SH-SY5Y (cell line): ENCODE measurements around the gene KCNAB1.

Experiments
- GATA2 ChIP-seq: IDR thresholded peaks from 2 replicates; pipeline ENCODE4 v1.6.1; 2011; ENCODE audit warnings: mild to moderate bottlenecking, low read depth, low read length
- GATA3 ChIP-seq: IDR thresholded peaks from 2 replicates; pipeline ENCODE4 v1.6.1; 2011; ENCODE audit warnings: low read depth, mild to moderate bottlenecking, low read length, moderate library complexity

KCNAB1 gene

DNA sequence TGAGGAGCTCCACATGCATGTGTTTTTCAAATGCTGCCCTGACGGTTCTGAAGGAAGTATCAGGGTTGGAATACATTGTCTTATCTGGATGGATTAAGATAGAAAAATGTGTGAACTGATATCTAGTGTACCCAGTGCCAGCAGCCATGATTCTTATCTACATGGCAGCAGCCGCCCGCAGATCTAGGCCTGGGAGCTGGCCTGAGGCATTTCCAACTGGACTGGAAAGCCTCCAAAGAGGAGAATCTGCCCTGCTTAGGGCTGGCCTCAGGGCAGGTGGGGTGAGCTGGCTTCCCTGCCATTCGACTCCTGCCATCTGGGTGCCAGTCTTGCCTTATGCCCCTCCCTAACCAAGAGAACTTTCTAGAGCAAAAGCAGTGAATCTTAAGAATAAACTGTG lies 308.7 kb downstream of the KCNAB1 start:
- TF ChIP-seq GATA2: peak; percentile 84
- peak; percentile 71 for TF ChIP-seq GATA3

DNA sequence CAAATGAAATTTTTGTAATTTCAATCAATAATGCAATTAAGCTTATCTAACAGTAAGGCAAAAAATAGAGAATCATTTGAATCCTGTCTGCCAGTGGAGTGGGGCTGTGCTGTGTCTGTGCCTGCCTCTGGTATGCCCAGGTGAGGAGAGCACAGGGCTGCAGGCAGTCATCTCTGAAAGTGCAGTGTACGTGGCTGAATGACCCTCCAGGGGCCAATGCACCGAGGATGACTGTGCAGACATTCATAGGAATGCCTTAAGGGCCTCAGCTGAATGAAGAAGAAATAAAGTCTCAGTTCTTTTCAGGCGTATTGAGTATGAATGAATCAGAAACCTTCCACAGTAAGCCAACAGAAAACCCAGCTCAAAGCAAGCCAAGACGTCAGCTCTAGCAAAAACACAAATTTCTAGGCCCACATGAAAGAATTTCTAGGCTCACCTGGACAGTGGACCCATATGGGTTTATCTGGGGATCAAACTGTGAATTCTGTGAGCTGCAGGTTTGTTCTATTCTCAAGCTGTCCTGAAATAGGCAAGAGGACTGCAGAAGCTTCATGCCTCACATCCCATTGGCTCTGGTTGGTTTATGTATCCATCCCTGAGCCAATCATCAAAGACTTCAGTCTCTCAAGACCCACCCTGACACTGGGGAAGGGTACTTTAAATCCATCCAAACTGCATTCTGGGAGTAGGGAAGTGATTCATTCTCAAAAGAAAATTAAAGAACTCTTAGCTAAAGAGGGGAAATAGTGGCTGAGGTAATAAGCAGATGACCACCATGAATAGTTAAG lies 311.2 kb downstream of the KCNAB1 start:
- TF ChIP-seq GATA2 (no peak), GATA3 (no peak)

DNA sequence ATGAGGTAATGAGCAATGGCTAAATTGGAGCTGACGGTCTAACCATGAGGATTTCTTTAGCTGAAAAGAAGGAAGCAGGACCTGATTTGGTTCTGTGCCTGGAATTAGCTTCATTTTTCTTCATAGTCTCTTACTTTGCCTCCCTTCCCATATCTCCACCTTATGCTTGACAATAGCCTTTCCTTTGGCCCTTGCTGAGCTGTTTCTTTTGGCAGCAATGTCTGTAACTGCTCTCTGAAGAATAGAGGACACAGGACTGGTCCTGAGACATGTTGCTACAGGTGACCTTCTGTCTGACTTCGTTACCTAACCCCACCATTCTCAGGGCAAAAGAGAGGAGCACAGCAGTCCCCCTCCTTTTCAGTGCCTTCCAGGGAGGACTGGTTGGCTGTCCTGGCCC lies 312.2 kb downstream of the KCNAB1 start:
- no peak for TF ChIP-seq GATA3
- no peak for TF ChIP-seq GATA2

DNA sequence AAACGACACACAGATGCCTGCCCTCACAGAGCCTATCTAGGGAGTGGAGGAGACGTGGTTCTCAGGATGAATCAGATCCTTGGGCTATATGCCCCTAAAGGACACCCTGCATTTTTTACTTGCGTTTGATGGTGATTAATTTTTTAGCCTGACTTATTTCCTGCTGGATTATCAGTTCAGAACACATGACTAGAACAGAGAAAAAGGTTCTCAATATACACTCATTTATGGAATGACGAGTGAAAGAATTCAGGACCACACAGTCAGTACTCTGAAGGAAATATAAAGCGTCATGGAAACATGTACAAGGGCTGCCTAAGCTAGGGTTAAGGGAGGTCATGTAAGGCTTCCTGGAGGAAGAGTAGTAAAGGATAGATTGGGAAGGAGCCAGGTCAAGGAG lies 312.8 kb downstream of the KCNAB1 start:
- TF ChIP-seq GATA2: no peak

DNA sequence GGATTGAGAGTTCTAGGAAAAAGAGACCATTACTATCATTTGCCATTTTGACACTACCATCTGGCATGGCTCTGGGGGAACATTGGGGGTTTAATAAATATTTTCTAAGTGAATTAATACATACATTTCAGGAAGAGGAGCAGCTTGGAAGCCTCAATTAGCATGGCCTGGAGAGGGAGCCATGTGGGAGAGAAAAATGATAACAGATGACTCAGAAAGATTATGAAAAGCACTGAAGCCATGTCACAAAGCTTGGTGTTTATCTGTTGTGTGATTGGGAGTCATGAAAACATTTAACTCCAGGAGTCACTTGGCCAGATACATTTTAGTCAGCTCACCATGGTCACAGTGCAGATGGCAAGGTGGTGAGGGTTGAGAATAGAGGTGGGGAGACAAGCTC lies 313.5 kb downstream of the KCNAB1 start:
- peak; percentile 58; the same call in 1 of the 2 replicates for TF ChIP-seq GATA2
- TF ChIP-seq GATA3: 0 out of 2 replicates have a peak, but pooled peaks have one; percentile 35

DNA sequence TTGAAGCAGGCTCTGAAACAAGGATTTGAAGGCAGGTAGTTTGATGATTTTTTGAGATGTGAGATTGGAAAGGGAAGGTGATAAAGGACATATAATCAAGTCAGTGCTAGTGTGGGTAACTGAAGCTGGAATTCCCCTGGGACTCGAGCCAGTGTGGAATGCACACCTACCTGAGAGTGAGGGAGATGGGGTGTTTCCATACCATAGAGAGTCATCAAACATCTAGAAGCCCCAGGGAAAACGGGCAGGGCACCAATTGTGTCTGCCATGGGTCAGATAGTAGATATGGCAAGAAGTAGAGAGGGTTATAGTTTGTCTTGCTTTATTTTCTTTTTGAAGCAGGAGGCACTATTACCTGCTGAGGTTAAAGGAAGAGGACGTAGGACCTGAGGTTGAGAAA lies 314.5 kb downstream of the KCNAB1 start:
- TF ChIP-seq GATA2: no peak
- no peak for TF ChIP-seq GATA3

DNA sequence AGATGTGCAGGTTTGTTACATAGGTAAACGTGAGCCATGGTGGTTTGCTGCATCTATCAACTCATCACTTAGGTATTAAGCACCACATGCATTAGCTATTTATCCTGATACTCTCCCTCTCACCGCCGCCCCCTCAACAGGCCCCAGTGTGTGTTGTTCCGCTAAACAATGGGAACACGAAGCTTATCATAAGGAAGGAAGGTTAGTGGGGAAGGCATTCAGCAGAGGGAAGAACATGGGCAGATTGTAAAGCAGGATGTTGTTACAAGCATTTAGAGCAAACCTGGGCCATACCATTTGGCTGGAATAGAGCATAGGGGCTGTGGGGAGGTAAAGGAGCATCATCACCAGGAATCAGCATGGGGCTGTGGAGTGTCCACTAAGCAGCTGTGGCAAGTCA lies 322.7 kb downstream of the KCNAB1 start:
- TF ChIP-seq GATA3: no peak
- TF ChIP-seq GATA2: no peak

DNA sequence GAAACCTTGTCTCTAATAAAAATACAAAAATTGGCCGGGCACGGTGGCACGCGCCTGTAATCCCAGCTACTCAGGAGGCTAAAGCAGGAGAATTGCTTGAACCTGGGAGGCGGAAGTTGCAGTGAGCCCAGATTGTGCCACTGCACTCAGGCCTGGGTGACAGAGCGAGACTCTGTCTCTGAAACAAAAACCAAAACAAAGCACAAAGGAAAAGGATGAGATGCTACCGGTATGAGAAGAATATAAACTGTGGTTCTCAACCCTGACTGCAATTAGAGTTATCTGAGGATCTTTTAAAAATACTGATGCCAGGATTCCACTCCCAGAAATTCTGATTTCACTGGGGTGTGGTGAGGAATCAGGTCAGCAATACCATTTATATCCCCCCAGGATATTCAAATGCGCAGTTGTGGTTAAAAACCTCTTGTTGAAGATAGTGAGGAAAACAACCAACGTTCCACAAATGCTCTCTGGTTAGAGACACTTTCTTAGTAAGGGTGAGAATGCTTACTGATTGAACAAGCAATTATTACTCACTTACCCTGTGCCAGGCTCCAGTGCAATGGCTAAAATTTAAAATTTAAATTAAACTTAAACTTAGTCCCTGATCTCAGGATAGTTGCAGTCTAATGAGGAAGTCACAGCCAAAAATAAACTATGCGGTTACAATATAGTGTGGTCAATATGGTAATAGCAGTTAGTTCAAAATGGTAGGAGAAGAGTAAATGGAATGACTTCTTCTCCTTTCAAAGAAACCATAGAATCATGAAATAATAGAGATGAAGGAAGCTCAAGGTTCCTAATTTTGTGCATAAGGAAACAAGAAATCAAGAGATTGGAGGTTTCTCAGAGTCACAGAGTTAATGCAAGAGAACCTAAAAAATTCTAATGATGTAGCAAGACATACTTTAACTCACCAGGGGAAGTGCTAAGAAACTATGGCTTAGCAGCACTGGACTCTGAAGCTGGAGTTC lies 325.0 kb downstream of the KCNAB1 start:
- TF ChIP-seq GATA3 (no peak), GATA2 (no peak)

DNA sequence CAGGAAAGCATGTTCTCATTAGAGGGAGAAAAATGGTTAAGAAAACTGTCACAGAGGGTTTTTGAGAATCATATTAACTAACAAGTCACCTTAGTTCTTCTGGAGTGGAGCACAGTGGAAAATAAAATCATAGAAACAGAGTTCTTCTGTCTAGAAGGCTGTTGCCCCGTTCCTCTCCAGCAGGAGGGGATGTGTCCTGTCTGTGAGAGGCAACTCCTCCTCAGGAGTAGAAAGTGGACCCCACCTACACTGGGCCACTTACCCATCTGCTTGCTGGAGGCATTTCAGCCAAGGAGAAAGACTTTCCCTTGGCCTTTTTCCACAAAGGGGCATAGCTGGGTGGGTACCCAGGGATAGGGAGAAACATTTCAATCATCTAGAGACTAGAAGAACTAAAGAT lies 327.9 kb downstream of the KCNAB1 start:
- TF ChIP-seq GATA2 (no peak), GATA3 (no peak)

DNA sequence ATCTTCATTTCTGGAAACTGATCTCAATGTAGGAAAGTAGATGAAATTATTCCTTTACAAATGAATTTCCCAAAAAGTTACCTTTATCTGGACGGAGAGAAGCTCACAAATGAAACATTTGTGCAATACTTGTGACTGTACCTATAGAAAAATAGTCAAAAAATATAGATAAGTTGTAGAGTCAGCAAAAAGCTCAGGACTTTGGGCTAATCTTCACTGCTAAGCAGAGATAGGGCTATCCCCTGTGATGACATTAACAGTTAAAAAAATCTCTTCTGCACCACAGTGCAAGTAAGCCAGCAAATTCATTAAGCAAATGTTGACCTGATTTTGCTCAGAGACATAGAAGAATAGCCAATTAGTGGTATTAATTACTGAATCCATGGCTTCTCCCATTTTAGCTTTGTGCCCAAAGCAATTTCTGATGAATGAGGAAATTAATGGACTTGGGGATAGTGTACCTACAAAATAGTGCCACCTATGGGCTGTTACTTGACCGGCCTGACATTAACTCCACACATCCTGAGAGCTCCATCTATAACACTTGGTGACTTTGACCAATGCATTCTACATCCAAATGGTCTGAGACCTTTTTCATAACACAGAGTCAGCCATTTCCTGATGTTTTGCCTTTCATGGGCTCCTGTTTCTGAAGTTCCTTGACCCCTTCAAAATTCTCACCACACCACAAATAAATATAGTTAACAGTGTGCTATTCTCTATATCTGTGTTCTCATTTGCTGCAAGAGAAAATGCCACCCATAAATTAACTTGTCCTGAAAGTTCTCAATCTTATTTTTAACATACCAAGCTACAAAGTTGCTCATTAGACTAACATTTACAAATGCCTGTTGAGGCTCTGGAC lies 329.6 kb downstream of the KCNAB1 start:
- TF ChIP-seq GATA3 (no peak), GATA2 (no peak)

DNA sequence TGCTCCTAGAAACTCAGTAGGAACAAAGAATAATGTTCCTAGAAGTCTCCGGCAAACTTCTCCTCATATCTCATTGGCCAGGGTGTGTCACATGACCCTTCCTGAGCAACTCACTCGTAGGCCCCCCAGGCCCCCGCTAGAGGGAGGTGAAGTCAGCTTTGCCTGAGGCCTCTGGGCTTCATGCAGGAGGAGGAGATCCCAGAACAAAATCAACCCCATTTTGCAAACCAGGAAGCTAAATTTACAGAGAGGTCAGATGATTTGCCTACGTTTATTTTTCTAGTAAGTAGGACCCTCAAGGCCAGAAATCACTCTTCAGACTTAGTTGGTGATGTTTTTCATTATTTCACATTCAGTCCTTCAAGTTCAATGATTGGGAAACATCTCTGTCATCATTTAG lies 335.5 kb downstream of the KCNAB1 start:
- no peak for TF ChIP-seq GATA3
- no peak for TF ChIP-seq GATA2

DNA sequence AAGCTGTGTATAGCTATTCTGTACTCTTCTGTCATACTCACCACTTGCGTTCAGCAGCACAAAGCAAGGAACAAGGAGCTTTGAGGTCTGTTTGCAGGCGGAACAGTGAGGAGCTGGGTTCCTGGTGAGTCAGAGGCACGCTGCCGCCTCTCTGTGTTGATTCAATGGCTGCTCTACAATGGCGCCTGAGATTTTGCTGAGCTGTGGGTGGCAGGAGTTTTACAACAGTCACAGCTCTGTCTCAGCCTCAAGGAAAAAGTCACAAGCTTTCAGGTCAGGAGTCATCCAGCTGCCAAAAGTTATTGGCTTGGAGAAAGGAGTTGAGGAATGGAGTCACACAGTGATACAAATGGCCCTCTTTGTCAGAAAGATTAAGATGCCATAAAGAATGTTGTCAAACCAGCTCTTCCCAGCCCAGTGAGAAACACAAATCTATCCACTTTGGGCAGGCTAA lies 336.4 kb downstream of the KCNAB1 start:
- no peak for TF ChIP-seq GATA3
- no peak for TF ChIP-seq GATA2

DNA sequence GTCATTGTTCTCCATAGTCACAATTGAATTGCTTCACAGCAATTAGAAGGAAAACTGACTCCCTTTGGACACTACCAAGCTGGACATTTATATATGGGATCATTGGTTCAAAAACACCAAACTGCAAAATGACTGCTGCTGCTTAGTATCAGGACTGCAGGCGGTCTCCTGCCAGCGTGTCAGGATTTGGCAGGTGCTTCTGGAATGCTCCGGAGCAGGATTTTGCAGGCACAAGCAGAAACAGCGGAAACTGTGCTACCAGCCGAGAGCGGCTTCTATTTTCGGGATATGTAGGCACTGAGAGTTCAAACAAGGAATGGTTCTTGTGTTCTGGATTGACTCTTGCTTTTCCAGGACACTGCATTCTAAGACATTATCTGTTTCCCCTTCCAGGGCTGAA lies 339.1 kb downstream of the KCNAB1 start:
- TF ChIP-seq GATA2: no peak
- no peak for TF ChIP-seq GATA3

DNA sequence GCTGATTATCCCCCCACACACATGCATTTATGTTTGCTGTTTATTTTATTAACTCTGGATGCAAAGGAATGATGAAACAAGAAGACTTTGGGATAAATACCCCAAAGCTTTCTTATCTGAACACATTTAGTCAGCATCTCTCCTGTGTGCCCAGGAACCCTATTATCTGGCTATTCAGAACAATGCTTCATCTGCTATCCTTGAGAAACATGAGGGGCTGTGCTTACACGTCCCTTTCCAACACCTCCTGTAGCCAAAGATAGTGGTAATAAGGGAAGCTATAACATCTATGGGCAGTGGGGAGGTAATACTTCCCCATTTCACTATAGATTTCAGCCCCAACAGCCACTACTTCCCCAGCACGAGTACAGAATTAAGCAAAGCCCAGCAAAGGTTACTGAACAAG lies 339.8 kb downstream of the KCNAB1 start:
- no peak for TF ChIP-seq GATA3
- TF ChIP-seq GATA2: no peak

DNA sequence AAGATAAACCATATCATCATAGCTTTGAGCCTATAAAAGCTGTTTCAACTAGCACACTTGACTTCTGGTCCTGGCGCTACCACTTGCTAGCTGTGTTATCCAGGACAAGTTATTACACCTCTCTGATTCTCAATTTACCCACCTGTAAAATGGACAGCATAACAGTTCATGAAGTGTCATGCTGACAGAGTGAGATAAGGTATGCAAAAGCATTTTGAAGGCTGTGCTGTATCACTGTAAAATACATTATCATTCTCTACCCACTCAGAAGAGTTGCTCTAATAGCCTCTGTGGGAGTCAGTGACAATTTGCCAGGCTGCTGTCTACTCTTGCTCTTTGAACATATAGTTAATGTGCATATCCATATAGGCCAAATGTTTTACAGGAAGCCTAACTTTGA lies 341.5 kb downstream of the KCNAB1 start:
- TF ChIP-seq GATA3 (no peak), GATA2 (no peak)
